ENCODE measurements around the gene TEX38. TPM values are rescaled to one million over a fixed set of nuclear protein-coding genes. Genes with fewer than 3 reads are reported as not detected.

The TEX38 gene
- not detected in 2 replicates for total RNA-seq

DNA sequence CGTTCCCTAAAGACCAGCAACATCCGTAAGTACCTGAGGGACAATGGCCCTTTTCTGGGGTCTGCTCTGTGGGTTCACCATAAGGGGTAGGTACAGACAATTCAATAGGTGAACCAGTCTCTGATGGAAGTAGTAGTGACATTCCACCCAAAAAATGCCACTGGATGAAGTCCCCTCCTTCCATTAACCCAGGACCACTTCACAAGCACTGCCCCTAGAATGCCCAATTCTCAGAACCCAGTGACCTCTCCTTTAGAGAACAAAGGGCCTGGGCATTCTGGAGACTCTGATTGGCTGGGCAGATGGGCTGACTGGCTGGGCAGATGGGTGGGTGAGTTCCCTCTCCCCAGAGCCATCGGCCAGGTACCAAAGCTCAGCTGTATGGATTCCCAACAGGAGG is at the start of gene TEX38:
TEX38 (plus strand) TSS at position 301 of the 400 bp plus-strand sequence; CDS start at position 382, 81 bp downstream.

DNA sequence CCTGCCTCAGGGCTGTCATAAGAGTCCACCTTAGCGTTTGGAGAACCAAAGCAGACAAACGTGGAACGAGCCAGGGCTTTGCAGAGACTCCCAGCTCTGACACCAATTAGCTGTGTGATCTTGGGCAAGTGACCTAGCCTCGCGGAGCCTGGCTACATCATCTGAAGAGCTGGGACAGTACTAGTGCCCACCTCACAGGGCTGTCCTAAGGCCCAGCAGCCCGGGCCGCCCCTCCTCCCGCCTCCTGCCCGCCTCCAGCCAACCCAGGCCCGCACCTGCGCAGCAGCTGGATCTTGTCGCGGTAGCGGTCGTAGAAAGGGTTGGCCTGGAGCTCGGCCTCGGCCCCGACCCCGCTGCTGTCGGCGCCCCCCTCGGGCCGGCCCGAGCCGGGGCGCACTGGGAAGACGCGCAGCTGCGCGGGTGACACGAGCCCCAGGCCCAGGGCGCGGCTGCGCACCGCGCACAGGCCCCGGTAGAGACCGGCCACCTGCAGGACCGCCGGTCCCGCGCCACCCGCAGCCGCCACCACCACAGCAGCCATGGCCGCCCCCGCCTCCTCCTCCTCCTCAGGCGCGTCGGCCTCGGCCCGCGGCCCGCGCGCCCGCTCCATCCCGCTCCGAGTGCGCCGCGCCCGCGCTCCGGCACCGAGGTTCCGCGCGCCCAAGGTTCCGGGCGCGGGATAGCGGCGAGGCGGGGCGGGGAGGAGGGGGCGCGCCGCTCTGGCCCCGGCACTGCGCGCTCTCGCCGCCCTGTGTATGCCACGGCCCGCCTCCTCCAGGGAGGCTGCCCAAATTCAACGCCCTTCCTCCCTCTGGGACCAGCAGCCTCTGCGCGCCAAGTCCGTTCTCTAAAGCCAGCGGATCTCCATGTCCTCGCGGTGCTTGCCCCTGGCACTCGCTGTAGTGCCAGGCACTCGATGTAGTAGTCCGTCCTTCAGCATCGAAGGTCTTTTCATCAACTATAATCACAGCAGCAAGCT is 3.6 kb upstream of the TEX38 start, which contains the start of gene ATPAF1:
ATPAF1 (minus strand) TSS at position 583 of the 979 bp plus-strand sequence; CDS start at position 541, 42 bp downstream.

DNA sequence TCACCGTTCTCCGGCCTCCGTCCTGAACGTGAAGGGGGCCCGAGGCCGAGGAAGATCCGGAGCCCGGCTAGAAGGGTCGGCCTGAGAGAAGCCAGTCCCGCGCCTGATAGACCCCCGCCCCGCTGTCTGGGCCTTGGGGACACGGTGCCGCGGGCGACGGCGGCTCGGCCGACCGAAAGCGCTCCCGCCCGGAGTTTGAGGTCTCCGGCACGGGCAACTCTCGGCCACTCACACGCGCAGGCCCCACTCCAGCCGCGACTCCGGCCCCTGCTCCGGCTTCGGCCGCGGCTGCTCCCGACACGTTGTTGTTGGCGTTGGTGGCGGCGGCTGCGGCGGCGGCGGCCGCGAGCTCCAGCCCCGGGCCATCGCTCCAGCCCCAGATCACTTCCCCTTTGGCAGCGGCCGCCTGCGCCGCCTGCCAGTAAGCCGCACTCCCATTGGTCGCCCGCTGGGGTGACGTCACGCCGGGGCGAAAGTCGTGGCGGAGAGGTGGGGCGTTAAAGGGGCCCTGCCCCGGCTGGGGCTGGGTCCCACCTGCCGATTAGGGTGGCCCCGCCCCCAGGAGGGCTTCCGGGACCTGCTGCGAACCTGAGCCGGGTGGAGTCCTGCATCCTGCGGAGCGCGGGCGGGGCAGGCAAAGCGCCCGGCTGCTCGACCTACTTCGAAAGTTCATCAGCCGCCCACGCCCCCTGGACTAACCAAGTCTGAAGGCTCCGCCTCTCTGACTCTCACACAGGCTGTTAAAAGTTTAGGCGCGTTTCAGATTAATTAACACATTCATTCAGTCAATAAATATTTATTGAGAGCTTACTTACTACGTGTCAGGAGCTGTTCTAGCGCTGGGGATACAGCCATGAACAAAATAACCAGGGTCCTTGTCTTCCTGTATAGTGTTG is 47.3 kb downstream of the TEX38 start, which contains the start of gene EFCAB14:
EFCAB14 (minus strand) TSS at position 388 of the 896 bp plus-strand sequence. CDS start 1,027 bp downstream, outside the sequence.

Other genes with a start within 250 kb of the TEX38 start
- not detected in 2 replicates for gene DMBX1, start 182.0 kb upstream of the TEX38 start, total RNA-seq
- gene KNCN, start 120.2 kb upstream of the TEX38 start, total RNA-seq = not detected in 2 replicates
- gene MKNK1, start 67.6 kb upstream of the TEX38 start, total RNA-seq = 11.9 and 16.4 TPM in 2 replicates
- gene MOB3C, start 55.0 kb upstream of the TEX38 start, total RNA-seq = 2.9 and 8.0 TPM in 2 replicates
- gene ATPAF1, start 3.5 kb upstream of the TEX38 start, total RNA-seq = 34.4 and 39.4 TPM in 2 replicates
- gene EFCAB14, start 47.3 kb downstream of the TEX38 start, total RNA-seq = 34.2 and 55.8 TPM in 2 replicates
- not detected in 2 replicates for gene CYP4B1, start 127.2 kb downstream of the TEX38 start, total RNA-seq